Mucosa of descending colon (tissue), 3 donors: Measurements from ENCODE around the gene TTLL12. TPM values are rescaled to one million over a fixed set of nuclear protein-coding genes. Genes with fewer than 3 reads are reported as not detected.

ENCODE experiments used
- ATAC-seq: fragments of 200-7000 bp; cut with Tn5 transposase; one replicate; pipeline ENCODE4 v1.9.1; 2020; ENCODE audit warnings: mild to moderate bottlenecking, moderate library complexity
- DNase-seq, 3 donors: peaks; one replicate each; pipeline ENCODE4 v3.0.0-alpha.2; 2020
- H3K36me3 ChIP-seq: fragments of 200-600 bp; one replicate; pipeline ENCODE4 v1.8.0; 2021; ENCODE audit warnings: low read depth, mild to moderate bottlenecking
- H3K4me1 ChIP-seq: fragments of 200-600 bp; one replicate; pipeline ENCODE4 v1.8.0; 2021; ENCODE audit warnings: low read depth, mild to moderate bottlenecking
- H3K4me3 ChIP-seq: fragments of 200-600 bp; one replicate; pipeline ENCODE4 v1.8.0; 2021; ENCODE audit warnings: mild to moderate bottlenecking
- H3K9me3 ChIP-seq: fragments of 200-600 bp; one replicate; pipeline ENCODE4 v1.8.0; 2021; ENCODE audit warnings: mild to moderate bottlenecking
- CTCF ChIP-seq: fragments of 200-600 bp; IDR thresholded peaks from one replicate; pipeline ENCODE4 v1.8.0; 2022; ENCODE audit warnings: antibody characterized with exemption, mild to moderate bottlenecking
- intact Hi-C, 2 donors: fragments of 100-400 bp; cut with DNase I in 1 of 2; cut with micrococcal nuclease in 1 of 2; formaldehyde crosslinking; loops; one replicate each; pipeline versions ENCODE4 v1.11.0 to v1.11.1; 2022; cut with DNase I, micrococcal nuclease
- total RNA-seq, 3 donors: library from RNA; stranded (reverse); fragmentation: NEBNext Ultra II Directional in 2 of 3; extraction: Animal tissue kit (Norgen Biotek cat#: 25700) in 2 of 3; gene quantifications; one replicate each; pipeline versions ENCODE4 v1.2.1 to v1.2.4, GENCODE V29; 2021 to 2023
- donor health status: DM: no; HTN: no; CAD: no; lungs with moderate emphysema.
- donor health status: DM: no; HTN: no; CAD: no.
- donor health status: DM: no; HTN: yes; CAD: no.

TTLL12 gene
- total RNA-seq, 3 donors from 2014 or later = 47.6 to 95.2 (median 90.1) TPM

DNA sequence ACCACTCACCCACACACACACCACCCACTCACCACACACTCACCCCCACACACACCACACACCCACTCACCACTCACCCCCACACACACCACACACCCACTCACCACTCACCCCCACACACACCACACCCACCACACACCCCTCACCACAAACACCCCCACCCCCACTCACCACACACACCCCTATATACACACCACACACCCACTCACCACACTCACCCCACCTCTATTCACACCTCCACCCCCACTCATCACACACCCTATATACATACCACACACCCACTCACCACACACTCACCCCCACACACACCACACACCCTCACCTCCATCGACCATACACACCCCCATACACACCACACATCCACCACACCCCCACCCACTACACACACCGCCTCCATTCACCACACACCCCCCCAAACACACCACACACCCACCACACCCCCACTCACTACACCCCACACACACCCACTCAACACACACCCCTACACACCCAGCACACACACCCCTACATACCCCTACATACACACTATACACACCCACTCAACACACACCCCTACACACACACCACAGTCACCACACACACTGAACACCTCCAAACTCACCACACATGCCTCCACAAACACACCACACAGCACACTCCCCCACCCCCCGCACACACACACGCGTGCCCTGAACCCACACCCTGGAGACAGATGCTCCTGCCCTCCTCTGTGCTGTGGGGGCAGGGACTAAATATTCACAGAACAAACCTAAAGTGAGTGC is 19.0 kb upstream of the TTLL12 start:
- H3K4me1 ChIP-seq = no peaks in the 10 kb centered on the region
- ATAC-seq (no peak), DNase-seq (peak in 1 of 3 donors; percentile 14)
- intact Hi-C loops = no loop called here
- no peak for TF ChIP-seq CTCF
- H3K9me3 ChIP-seq = no peaks in the 10 kb centered on the region
- H3K4me3 ChIP-seq = no peak overlapping the region
- no peaks in the 10 kb centered on the region for H3K36me3 ChIP-seq

DNA sequence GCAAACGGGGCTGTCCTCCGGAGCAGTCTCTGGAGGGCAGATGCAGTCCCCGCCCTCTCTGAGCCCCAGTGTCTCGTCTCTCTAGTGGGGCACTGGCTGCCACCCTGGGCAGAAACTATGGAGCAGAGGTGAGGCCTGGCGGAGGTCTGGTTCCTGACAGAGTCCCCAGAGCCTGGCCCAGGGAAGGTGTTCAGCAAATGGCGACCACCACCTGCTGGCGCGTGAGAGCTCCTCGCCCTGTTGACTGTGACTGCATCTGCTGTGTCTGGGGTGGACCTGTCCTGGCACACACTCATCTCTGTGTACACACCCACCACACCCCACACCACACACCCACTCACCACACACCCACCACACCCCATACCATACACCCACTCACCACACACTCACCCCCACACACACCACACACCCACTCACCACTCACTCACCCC is 18.3 kb upstream of the TTLL12 start:
- no peaks in the 10 kb centered on the region for H3K36me3 ChIP-seq
- no peak overlapping the region for H3K4me3 ChIP-seq
- H3K9me3 ChIP-seq = no peaks in the 10 kb centered on the region
- intact Hi-C loops = no loop called here
- ATAC-seq = peak; percentile 11
- DNase-seq = peak in 1 of 3 donors; percentile 34
- no peaks in the 10 kb centered on the region for H3K4me1 ChIP-seq
- TF ChIP-seq CTCF = no peak

GRCh38 chr22:43203471-43203981 is 16.6 kb upstream of the TTLL12 start:
- Histone ChIP-seq H3K4me1 (no peaks in the 10 kb centered on the region), H3K4me3 (no peak overlapping the region), H3K9me3 (no peaks in the 10 kb centered on the region), H3K36me3 (no peaks in the 10 kb centered on the region)
- ATAC-seq = no peak
- TF ChIP-seq CTCF = no peak
- DNase-seq = peak in 1 of 3 donors; percentile 41
- intact Hi-C loops = no loop called here

DNA sequence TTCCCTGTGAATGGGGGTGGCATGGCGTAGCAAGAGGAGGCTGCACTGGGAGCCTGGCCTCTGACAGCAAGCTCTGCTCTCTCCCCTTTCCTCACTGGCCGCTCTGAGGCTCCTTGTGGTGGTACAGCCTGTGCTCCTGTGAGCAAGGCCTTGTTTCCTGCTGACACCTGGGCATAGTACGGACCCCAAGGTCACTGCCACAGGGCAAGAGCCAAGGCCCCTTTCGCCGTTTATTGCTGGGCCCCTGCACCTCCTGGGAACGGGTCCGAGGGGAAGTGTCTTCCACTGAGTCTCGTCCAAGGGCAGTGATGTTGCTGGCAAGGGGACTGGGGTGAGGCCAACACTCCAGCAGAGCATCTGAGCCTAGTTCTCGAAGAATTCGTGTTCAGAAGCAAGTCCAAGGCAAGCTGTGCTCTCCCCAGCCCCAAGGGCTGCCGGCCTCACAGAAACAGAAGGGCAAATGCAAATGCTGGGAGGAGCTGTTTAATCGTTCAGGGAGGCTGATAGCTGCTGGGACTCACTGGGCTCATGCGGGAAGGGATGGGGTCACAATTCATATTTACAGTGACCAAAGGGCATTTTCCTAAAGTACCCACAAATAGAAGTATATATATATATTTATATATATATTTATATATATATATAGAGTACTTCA is 15.9 kb upstream of the TTLL12 start:
- Histone ChIP-seq H3K4me1 (no peaks in the 10 kb centered on the region), H3K36me3 (no peaks in the 10 kb centered on the region), H3K4me3 (no peak overlapping the region), H3K9me3 (no peaks in the 10 kb centered on the region)
- ATAC-seq (no peak), DNase-seq (peak in 1 of 3 donors; percentile 19)
- intact Hi-C loops = no loop called here
- no peak for TF ChIP-seq CTCF

- Histone ChIP-seq H3K4me3 (no peak overlapping the region), H3K36me3 (no peaks in the 10 kb centered on the region), H3K4me1 (no peaks in the 10 kb centered on the region), H3K9me3 (no peaks in the 10 kb centered on the region)
- no peak for ATAC-seq
- TF ChIP-seq CTCF = no peak
- DNase-seq = peak in 1 of 3 donors; percentile 19
- intact Hi-C loops = no loop called here
These were observed 15.4 kb upstream of the TTLL12 start for GRCh38 chr22:43202326-43202725.
